AML-193 (cell line): ENCODE data around the gene A2M.
"Not testable (repeated sequence)": the region's sequence is repeated elsewhere in the genome, so short reads cannot be mapped to it uniquely, and the experiment has no call there.

ENCODE experiments used
- DNase-seq, 2 experiments: peaks; one replicate each; lab custom pipeline; 2025; lab: John Stamatoyannopoulos, UW

Gene A2M

GRCh38 chr12:9115731-9116559 lies at the start of gene A2M:
TSS of gene A2M (minus strand) at chr12:9115919. CDS start at chr12:9115849, 70 bp downstream.
- DNase-seq, result no peak

DNA sequence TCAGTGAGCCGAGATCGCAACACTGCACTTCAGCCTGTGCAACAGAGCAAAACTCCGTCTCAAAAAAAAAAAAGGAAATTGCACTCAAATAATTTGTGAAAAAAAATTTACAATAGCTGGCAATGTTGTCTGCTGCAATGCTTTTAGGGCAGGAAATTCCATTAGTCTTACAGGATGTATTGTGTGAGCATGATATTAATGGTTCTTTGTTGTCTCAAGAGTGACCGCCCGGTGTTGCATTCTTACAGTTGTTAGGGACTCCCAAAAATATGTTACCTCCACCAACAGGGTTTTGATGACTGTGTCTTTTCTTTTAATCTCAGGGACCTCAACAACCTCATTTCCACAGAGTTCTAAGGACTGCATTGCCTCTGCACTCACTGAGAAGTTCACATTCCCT lies 47.7 kb upstream of the A2M start:
- DNase-seq, result no peak

DNA sequence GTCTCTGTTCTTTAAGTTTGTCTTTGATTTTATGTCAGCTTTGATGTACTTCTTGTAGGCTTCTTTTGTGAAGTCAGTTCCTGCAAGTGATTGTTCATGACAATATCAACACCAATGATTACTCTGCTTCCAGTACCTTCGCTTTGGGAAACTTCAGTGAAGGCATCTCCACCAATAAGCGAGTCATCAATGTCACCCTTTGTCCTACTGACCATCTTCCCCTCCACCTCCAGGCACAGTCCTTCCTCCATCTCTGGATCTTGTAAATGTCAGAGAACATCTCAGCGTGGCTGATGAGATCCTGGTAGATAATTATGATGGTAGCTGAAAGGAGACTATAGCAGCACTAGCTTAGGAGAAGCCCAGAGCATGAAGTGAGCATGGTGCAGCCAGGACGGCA lies 40.4 kb upstream of the A2M start:
- DNase-seq, result no peak

GRCh38 chr12:9149372-9149771 lies 33.7 kb upstream of the A2M start:
- DNase-seq, result no peak

DNA sequence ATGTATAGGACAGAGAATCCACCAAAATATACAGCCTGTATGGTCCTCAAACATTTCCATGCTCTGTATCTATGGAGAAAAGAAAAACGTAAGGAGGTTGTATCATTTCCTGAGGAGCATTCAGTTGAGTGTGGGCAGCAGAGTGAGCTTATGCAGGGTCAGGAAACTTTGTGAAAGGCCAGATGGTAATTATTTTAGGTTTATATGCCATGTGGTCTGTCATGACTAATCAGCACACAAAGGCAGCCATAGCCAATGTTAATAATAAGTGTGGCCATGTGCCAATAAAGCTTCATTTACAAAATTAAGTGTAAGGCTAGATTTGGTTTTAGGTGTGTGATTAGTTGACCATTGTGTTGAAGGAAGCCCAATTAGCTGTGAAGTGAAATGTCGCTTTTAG lies 33.2 kb upstream of the A2M start:
- no peak for DNase-seq

DNA sequence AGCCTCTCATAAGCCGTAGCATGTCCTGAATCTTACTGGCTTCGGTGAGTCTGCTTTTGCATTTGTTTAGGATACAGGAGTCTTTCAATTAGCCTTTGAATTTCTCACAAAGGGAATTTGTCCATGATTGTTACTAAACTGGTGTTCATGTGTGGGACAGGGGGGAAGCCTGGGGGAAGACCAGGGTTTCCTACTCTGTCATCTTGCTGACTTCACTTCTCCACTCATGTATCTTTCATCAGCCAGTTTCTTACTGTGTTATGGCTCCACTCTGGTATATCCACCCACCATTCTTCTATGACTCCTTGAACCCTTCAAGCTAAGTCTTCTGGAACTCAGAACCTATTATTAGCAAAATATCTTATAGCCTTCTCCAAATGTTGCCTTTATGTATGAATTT lies 31.7 kb upstream of the A2M start:
- DNase-seq, result no peak

- DNase-seq, result no peak
Measured at GRCh38 chr12:9144730-9145106, 29.0 kb upstream of the A2M start.

GRCh38 chr12:9143929-9144729 lies 28.4 kb upstream of the A2M start:
- DNase-seq, result no peak

- DNase-seq, result no peak
Measured at GRCh38 chr12:9143137-9143536, 27.4 kb upstream of the A2M start.

DNA sequence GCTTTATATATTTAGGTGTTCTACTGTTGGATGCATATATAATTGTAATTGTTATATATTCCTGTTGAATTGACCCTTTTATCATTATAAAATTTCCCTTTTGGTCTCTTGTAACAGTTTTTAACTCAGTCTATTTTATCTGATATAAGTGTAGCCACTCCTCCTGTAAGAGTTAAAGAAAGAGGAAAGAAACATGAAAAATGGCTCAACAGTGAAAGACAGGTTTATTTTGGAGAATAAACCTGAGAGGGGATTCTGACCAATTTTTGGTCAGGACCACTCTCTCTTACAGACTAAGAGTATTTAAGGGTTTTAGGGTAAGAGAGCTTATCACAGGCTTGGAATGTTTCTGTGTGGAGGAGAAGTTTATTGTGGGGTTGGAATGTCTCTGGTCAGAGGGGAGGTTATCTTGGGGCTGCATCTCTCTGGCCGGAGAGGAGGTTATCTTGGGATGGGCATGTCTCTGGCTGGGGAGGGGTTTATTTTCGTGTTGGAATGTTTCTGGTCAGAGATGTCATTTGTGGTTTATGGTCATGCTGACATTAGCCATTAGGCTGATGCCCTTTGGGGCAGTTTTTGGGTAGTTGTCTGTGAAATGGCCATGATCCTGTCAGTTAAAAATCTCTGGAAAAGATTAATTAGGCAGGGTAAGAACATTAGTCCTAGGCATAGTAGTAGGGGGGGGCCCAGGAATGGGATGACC lies 24.0 kb upstream of the A2M start:
- not testable (repeated sequence) for DNase-seq

DNA sequence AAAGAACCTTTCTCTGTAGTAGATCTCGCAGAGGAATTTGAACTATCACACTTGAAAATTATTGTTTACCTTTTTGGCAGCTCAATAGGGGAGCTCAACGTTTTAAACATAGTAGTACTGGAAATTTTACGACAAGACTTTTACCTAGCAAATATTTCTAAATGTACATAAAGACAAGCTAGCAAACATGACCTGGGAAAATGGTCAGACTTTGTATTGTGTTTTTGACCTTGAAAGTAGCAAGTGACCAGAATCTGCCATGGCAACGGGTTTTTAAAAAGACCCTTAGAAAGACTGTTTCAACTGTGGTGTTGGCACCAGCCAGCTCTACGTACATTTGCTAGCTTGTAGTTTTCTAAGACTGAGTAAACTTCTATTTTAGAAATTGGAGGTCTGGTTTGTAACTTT lies 20.2 kb upstream of the A2M start:
- no peak for DNase-seq

- peak in 1 of 2 experiments; percentile 4 for DNase-seq
Measured at GRCh38 chr12:9134981-9135628, 19.4 kb upstream of the A2M start.

DNA sequence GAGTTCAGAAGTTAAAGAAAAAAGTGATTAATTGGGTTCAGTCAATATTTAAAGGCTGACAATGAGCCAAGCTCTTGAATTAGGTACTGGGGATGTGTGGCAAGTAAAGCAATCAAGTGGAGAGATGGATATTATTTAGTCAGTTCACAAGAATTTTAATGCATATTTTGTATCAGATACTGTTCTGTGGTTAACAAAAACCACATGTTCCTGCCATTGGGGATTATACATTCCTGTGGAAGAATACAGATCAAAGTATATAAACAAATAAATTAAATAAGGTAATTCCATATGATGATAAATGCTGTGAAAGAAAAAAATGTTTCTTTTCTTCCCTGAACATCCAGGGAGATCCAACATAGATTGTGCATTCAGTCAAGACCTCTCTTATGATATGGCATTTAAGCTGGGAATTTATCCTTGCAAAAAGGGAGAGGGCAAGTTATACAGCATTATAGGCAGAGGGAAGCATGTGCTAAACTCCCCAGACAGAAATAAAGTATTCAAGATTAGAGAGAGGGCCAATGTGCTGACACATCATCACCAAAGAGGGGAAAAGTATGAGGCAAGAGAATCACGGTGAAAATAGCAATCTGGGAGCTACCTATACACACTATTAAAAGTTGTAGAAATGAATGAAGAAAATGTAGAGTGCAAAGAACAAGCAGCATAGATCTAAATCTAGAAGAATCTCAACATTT lies 17.6 kb upstream of the A2M start:
- DNase-seq, result no peak

- DNase-seq, result no peak
Measured at GRCh38 chr12:9132008-9132535, 16.4 kb upstream of the A2M start.

GRCh38 chr12:9130244-9130643 lies 14.5 kb upstream of the A2M start:
- DNase-seq, result no peak

DNA sequence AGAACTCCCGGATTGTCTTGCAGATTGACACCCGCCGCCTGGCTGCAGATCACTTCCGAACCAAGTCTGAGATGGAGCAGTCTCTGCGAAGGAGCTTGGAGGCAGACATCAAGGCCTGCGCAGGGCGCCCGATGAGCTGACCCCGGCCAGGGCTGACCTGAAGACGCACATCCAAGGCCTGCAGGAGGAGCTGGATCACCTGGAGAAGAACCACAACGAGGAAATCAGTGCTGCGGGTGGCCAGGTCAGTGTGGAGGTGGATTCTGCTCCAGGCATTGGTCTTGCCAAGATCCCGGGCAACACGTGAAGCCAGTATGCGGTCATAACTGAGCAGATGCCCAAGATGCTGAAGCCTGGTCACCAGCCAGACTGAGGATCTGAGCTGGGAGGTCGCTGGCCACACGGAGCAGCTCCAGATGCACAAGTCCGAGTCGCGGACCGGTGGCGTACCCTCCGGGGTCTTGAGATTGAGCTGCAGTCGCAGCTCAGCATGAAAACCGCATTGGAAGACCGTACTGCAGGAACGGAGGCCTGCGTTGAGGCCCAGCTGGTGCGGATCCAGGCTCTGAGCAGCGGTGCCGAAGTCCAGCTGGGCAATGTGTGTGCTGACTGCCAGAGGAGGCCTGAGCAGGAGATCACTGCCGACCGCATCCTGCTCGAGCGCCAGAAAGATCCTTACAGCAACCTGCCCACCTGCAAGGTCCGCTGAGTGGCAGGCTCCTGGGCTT lies 12.4 kb upstream of the A2M start:
- no peak for DNase-seq

GRCh38 chr12:9127484-9127883 lies 11.8 kb upstream of the A2M start:
- DNase-seq, result no peak

DNA sequence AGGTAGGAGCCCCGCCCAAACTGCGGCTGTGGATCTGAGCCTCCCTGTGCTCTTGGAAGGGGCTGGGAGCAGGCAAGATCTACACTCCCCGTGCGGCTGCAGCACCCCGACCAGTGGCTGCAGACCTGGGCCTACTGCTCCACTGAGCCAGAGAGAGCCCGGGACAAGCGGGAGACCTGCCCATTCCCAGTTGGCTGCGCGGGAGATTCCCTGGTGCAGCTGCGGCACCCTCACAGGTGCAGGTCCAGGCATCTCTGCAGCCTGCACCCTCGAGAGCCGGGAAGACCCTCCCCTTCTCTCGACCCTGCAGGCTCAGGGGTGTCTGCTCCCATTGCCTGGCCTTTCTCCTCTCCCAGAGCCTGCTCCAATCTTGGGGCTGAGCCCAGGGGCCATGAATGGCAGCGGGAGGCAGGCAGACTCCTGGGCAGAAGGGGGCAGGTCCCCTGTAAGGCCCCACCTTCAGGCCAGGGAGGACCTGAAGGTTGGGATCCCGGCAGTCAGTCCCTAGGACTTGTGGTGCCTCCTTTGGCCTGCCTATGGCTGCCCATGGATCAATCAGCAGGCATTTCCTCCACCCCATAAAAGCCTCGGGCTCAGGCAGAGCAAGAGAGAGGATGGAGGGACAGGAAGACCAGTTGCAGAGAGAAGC lies 8.8 kb upstream of the A2M start:
- no peak for DNase-seq

DNA sequence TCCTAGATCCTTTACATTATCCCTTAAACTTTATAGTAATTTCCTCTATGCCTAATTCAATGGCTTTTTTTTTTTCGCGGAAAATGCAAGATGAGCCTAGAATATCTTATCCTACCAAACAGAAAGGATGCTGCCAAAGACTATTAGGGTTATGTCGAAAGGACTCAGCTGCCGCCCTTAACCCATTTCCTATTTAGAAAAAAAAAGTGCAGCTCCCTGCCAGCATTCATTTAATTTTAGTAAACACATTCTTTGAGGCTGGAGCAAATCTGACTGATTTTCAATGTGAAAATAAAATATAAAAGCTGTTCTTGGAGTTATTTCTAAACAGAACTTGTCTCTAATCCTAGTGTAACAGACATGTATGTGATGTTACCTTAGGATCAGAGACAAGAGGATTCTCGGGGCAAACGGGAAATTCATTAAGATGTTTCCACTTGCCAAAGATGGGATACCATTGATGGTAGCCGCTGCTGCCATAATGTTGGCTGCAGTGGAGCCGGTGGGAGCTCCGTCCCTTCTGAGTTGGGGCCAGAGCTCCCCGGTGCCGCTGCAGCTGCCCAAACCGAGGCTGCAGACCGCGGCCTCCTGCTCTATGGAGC lies 8.2 kb upstream of the A2M start:
- no peak for DNase-seq
